Measurements from ENCODE around the gene MAML3.

MAML3 gene

GRCh38 chr4:140153718-140154571 lies at the start of gene MAML3:
MAML3 (minus strand) TSS chr4:140154184; CDS start chr4:140153327, 857 bp downstream.
- peak; percentile 53 to 69 for DNase-seq (ENCODE audit: low read depth in 2 of 2)

GRCh38 chr4:140198942-140199341 lies 45.0 kb upstream of the MAML3 start:
- DNase-seq (ENCODE audit: low read depth in 2 of 2): no peak

- no peak for DNase-seq (ENCODE audit: low read depth in 2 of 2)
Measured at GRCh38 chr4:140195806-140196205, 41.8 kb upstream of the MAML3 start.

DNA sequence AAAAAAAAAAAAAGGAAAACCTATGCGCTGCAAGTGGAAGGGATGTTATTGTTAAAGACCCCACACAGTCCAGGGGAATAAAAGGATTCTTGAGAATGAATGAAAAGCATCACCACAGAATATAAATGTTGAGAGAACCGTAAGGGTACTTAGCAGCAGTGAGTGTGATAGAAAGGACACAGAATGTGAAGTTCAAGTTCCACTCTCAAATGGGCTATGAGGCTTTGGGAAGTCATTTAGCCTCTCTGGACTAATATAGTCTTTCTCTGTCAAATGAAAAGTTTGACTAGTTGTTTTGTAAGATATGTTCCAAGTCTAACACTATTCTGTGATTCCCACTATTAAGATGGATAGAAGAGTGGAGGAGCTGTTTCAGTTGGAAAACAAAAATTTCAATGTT lies 35.8 kb upstream of the MAML3 start:
- DNase-seq (ENCODE audit: low read depth in 2 of 2): no peak

DNA sequence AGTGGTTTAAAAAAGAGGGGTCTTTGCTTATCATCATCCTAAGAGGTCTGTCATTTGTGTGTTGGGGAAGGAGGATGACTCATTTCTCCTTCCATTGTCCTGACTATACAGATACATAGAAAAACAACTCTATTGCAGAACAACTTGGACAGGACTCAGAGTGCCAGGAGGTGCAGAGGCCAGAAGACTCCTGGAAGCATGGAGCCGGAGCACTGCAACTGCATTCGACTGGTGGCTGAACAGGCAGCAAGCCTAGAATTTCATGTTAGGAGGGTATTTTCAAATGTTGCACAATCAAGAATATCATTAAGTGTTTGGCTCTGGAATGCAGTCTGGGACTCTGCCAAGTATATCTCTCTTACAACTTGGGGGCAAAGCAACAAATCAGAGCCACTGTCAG lies 35.0 kb upstream of the MAML3 start:
- no peak for DNase-seq (ENCODE audit: low read depth in 2 of 2)

GRCh38 chr4:140187316-140187695 lies 33.3 kb upstream of the MAML3 start:
- no peak for DNase-seq (ENCODE audit: low read depth in 2 of 2)

DNA sequence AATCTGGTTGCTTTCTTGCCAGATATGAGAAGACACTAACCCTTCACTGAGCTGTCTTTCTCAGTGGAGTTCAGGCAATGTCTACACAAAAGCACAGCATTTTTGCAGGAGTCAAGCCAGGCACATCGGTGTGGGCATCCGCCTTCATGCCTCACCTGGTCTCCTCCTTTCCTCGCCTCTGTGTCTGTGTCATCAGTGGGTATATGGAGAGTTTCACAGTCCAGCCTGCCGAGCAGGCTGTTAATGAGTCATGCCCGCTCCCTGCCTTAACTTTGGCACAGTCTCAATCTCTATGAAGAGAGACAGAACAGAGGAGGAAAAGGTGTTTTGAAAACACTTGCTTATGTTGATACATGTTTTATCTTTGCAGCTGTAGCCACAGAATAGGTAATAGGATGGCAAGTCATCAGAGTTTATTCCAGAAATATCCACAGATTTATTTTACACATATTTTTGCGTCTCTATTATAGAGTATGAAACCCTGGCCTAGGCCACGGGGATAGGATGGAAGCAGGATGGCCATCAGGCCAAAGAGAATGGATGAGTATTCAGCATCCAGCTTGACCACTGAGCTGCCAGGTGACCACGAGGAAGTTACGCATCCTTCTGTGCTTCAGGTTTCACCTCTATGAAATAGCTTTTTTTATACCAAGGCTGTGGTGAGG lies 32.8 kb upstream of the MAML3 start:
- DNase-seq (ENCODE audit: low read depth in 2 of 2): no peak

- no peak for DNase-seq (ENCODE audit: low read depth in 2 of 2)
Measured at GRCh38 chr4:140186082-140186438, 32.1 kb upstream of the MAML3 start.

GRCh38 chr4:140185412-140186081 lies 31.6 kb upstream of the MAML3 start:
- no peak for DNase-seq (ENCODE audit: low read depth in 2 of 2)

GRCh38 chr4:140183270-140183669 lies 29.3 kb upstream of the MAML3 start:
- DNase-seq (ENCODE audit: low read depth in 2 of 2): no peak

GRCh38 chr4:140180577-140180976 lies 26.6 kb upstream of the MAML3 start:
- DNase-seq (ENCODE audit: low read depth in 2 of 2): no peak

DNA sequence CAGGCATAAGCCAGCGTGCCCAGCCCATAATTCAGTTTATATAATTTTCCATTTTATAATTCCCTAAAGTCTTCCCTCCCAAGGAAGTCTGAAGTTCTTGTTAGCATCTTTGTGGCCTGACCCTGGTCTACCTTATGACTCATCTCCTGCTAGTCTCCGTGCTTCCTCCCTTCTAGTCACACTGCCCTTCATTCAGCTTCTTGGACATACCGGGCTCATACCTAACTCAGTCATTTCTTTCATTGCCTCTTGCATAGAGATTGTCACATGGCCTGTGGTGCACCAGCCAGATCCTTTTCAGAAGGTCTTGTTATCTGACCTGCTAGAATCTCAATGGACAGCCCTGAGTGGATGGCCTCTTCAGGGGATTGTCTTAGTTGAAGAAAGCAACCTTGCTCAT lies 22.8 kb upstream of the MAML3 start:
- DNase-seq (ENCODE audit: low read depth in 2 of 2): no peak

DNA sequence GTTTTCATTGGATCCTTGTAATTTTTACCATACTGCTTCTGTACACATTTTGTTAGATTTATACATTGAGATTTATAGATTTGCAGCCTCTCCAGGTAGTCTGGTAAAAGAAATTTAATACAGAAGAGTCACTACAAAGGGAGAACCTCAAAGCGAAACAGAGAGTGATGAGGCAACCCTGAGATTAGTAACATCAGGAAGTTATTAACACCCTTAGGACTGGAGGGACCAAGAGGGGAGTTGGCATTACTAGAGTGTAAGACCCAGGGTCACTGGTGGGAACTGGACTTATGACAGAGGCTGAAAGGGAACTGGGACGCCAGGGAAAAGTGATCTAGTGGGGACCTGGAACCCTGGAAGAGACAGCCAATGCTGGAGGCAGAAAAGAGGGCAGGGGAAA lies 20.6 kb upstream of the MAML3 start:
- no peak for DNase-seq (ENCODE audit: low read depth in 2 of 2)

DNA sequence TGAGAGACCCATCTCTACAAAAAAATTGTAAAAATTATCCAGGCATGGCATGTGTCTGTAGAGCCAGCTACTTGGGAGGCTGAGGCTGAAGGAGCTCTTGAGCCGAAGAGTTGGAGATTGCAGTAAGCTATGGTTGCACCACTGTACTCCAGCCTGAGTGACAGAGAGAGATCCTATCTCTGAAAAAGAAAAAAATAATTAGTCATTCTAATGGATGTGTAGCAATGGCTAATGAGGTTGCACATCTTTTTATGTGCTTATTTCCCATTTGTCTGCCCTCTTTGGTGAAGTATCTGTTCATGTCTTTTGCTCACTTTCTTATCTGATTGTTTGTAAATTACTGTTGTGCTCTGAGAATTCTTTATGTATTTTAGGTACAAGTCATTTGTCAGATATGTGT lies 19.0 kb upstream of the MAML3 start:
- no peak for DNase-seq (ENCODE audit: low read depth in 2 of 2)

DNA sequence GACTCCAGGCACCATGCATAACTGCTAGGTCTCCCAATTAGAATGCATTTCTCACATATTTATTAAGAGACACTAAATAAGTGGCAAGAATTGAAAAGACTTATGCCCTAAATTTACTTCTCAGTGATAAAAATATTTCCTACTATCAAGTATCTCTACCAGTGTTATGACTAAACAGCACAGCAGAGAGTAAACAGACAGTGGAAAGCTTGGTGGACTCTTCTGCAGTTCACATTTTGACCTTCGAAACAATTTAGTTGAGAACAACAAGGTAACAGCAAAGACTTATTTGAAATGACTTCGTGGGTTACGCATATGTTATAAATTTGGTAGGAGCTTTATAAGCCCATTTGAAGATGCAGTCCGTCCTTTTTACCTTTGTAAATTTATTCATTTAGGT lies 16.3 kb upstream of the MAML3 start:
- no peak for DNase-seq (ENCODE audit: low read depth in 2 of 2)

GRCh38 chr4:140168936-140169335 lies 15.0 kb upstream of the MAML3 start:
- DNase-seq (ENCODE audit: low read depth in 2 of 2): no peak

- no peak for DNase-seq (ENCODE audit: low read depth in 2 of 2)
Measured at GRCh38 chr4:140168474-140168873, 14.5 kb upstream of the MAML3 start.

DNA sequence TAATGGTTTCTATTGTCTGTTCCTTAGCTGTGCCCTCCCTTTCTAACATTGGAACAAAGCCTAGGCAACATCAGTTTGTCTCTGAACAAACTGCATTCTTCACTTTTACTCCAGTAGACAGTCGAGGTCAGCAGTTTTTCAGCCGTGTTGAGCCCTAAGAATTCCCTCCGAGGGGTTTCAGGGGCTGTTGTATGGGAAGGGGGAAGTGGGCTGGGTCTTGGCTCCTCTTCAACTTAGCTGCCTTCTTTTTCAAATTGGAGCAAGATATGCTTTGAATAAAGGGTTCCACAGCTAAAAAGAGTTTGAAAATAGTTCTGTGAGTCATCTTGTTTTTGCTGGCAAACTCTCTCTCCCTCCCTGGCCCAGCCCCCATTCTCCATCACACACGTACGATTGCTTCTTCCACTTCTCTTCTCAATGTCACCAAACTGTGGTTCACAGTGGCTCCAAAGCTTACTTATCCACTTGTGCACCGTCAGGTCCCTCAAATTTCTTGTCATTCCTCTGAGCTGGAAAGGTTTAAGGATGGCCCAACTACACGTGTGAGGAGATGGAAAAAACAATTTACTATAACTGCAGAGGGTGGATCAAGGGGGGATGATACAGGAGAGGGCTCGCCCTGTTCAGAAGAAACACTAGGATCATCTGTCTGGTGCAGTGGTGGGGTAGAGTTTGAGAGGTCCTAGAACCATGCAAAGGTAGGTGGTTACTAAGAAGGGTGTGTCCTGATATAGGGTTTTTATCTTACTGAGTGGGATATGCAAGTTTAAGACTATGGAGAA lies 9.2 kb upstream of the MAML3 start:
- DNase-seq (ENCODE audit: low read depth in 2 of 2): no peak

- DNase-seq (ENCODE audit: low read depth in 2 of 2): no peak
Measured at GRCh38 chr4:140162596-140162995, 8.6 kb upstream of the MAML3 start.

GRCh38 chr4:140158365-140159030 lies 4.5 kb upstream of the MAML3 start:
- no peak for DNase-seq (ENCODE audit: low read depth in 2 of 2)

- DNase-seq (ENCODE audit: low read depth in 2 of 2): no peak
Measured at GRCh38 chr4:140157341-140157740, 3.4 kb upstream of the MAML3 start.
